GM19025 (cell line): ENCODE results near the gene ZCCHC17.

Source experiments
- ATAC-seq: cut with Tn5 transposase; IDR thresholded peaks from one replicate; pipeline ENCODE4 v1.9.1; 2021; ENCODE audit warnings: mild to moderate bottlenecking, low read depth, moderate library complexity; ENCODE audit not compliant: unreplicated experiment

ZCCHC17 gene

DNA sequence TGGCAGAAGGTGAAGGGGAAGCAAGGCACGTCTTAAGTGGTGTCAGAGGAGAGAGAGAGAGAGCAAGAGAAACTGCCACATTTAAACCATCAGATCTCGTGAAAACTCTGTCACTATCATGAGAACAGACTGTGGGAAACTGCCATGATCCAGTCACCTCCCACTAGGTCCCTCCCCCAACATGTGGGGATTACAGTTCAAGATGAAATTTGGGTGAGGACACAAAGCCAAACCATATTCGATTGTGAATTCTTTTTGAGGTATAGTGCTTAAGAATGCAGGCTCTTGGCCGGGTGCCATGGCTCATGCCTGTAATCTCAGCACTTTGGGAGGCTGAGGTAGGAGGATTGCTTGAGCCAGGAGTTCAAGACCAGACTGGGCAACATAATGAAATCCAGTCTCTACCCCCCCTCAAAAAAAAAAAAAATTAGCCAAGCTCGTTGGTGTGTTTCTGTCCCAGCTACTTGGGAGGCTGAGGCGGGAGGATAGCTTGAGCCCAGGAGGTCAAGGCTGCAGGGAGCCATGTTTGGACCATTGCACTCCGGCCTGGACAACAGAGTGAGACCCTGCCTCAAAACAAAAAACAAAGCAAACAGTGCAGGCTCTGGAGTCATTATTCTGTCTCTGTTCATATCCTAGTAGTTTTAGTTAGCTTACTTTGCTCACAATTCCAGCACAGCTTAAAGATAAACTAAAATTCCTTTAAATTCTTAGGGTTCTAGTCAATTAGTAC lies 6.0 kb downstream of the ZCCHC17 start:
- ATAC-seq, result no peak

DNA sequence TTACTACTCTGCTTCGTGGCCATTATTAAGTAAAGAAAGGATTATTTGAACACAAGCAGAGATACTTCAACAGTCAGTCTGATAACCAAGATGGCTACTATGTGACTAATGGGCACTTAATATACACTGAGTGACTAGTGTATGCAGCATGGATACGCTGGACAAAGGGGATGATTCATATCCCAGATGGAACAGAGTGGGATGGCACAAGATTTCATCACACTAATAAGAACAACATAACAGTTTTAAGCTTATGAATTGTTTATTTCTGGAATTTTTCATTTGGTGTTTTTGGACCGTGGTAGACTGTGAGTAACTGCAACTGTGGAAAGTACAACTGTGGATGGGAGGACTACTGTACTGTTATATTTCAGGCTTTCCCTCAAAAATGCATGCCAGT lies 9.4 kb downstream of the ZCCHC17 start:
- no peak for ATAC-seq

DNA sequence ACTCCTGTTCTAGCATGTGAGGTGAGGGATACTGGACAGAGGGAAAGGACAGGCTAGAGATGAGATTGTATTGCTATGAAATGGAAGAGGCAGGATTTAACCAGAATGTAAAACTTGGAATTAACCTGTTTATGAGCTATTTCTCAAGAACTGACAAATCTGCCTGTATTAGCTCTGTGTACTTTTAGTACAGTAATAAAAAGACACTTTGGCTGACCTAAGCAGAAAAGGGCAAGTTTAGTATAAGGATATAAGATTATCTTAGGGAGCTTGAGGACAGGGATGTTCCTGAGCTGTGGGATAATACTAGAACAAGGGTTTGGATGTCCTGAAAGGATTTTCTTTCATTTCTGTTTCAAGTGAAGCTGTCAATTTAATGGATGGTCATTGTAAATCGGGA lies 11.2 kb downstream of the ZCCHC17 start:
- ATAC-seq, result no peak

DNA sequence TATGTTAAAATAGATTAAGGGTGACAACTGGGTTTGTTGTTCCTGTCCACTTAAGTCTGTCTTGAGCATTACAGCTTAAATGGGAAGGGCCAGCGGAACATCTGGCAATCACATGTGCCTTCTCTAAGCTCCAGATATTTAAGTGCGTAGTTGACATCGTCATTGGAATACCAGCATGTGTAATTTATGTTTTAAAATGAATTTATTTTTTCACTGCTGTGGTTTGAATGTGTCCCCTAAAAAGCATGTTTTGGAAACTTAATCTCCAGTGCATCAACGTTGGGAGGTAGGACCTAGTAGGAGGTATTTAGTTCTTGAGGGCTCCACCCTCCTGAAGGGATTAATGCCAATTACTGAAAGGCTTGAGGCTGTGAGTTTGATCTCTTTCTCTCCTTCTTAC lies 13.4 kb downstream of the ZCCHC17 start:
- ATAC-seq, result no peak

DNA sequence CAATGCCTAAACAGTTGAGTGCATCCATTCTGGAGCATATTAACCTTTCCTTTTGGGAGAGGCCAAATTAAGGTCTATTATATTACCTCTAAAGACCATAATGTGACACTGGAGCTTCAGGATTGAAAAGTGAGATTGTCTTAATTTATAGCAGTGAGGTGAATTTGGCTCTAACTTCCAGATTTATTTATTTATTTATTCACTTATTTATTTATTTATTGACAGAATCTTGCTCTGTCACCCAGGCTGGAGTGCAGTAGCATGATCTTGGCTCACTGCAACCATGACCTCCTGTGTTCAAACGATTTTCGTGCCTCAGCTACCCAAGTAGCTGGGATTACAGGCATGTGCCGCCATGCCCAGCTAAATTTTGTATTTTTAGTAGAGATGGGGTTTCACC lies 19.1 kb downstream of the ZCCHC17 start:
- ATAC-seq, result no peak

DNA sequence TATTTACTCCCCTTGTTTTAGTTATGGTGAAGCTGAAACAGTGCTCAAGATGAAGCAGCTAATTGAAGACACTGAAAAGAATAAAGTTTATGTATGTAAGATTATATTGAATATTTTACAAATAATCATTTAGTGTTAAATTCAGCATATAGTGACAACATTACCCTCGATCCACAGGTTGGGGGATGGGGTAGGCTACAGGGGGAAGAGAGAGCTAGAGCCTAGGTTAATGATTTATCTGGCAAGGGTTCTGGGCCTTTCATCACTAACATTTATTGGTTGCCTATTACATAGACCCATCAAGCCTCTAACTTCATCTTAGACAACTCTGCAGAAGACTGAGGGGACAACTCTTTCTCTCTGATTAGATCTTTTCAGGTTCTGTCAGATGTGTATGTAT lies 21.3 kb downstream of the ZCCHC17 start:
- no peak for ATAC-seq

DNA sequence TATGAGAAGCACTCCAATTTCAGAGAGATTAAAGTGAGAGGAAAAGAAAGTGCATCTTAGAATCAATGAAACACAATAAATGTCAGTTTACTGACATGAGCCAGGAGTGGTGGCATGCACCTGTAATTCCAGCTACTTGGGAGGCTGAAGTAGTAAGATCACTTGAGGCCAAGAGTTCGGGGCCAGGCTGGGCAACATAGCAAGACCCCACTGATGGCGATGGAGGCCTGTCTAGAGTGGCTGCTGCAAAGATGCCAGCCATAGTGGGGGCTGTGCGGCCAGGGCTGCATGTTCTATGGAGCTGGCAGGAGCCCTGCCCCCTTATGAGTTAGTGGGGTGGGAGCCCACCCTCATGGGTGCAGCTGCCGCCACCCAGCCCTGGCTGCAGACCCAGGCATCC lies 27.3 kb downstream of the ZCCHC17 start:
- no peak for ATAC-seq

DNA sequence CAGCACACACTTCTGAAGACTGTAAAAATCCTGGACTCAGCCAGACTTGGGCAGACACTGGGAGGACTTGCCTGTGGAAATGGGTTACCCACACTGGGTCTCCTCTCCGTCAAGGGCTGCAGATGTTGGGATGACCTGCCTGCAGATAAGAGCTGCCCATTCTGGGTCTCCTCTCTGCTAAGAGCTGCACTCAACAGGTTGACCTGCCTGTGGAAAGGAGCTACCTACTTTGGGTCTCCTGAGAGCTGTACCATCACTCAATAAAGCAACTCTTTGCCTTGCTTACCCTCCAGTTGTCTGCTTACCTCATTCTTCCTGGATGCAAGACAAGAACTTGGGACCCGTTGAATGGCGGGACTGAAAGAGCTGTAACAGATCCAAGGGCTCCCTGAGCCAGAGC lies 28.2 kb downstream of the ZCCHC17 start:
- ATAC-seq, result no peak

DNA sequence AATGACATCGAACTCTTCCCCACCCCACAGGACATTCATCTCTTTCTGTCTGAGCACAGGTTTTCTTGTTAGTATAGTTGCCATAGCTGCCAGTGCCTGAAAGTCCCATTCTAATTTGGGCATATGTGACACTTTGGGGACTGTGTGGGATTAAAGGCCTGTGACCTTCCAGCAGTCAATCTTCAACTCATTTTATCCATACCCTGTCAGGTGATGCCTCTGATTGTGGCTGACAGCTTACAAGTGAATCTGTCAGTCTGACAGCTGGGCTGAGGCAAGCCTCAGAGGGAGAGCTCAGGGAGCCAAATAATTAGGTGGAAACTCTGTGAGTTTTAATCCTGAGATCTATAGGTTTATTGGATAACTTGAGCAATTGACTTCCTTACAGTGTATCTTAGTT lies 29.6 kb downstream of the ZCCHC17 start:
- no peak for ATAC-seq

DNA sequence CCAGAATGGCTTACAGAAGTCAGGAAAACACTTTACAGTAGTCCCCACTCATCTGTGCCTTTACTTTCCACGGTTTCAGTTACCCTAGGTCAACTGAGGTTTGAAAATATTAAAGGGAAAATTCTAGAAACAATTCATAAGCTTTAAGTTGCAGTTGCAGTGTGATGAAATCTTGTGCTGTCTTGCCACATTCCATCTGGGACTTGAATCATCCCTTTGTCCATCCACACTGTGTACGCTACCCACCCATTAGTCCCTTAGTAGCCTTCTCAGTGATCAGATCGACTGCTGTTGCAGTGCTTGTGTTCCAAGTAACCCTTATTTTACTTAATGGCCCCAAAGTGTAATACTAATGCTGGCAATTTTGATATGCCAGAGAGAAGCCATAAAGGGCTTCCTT lies 30.5 kb downstream of the ZCCHC17 start:
- no peak for ATAC-seq

DNA sequence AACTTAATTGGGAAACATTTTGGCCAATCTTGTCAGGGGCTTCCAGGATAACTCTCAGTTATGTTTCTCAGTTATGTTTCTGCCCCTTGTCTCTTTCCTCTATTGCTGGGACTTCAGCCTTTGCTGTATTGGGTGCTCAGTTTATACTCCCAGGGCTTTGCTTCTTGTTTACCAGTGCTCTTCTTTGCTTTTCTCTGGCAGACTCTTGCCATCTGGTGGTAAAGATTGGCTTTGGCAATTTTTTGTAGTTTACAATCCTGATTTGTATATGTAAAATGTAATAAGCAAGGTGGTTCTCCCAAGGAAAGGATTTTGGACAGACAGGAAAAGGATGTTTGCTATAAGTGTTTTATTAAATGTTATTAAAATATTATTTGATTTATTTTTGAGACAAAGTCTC lies 38.2 kb downstream of the ZCCHC17 start:
- ATAC-seq, result no peak

DNA sequence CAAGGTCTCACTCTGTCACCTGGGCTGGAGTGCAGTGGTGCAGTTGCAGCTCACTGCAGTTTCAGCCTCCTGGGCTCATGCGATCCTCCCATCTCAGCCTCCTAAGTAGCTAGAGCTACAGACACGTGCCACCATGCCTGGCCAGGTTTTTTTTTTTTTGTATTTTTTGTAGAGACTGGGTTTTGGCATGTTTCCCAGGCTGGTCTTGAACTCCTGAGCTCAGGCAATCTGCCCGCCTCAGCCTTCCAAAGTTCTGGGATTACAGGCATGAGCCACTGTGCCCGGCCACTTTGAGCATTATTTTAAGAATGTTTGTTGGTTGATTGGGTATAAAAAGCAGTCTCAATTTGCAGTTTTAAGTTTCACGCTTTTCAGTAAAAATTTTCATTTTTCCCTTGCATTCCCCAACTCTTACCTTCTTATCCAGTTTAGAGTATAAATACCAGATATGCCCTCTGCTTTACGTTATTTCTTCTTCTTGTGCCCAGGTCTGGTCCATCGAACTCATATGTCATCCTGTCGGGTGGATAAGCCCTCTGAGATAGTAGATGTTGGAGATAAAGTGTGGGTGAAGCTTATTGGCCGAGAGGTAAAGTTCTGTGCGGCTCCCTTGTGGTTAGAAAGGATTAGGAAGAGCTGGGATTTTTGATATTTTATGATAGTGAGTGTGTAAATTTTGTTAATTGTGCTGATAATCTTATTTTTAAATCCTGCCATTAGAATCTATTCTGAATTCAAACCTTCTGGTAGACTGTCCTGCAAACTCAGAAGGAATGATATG lies 40.0 kb downstream of the ZCCHC17 start:
- no peak for ATAC-seq

DNA sequence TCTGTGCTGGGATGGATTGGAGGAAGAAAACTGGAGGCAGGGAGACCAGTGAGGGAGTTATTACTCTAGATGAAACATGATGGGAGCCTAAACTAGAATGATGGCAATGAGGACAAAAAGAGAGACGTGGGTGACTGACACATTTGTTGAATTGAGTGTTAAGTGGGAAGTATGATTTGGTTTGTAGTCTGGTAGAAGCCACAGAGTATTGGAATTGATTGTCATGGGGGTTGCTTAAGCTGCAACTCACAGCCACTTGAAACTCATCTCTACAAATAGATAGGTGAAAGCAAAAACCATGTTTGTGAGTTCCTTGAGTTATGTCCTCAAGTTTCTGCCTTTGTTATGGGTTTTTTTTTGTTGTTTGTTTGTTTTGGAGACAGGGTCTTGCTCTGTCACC lies 47.7 kb downstream of the ZCCHC17 start:
- ATAC-seq, result no peak

DNA sequence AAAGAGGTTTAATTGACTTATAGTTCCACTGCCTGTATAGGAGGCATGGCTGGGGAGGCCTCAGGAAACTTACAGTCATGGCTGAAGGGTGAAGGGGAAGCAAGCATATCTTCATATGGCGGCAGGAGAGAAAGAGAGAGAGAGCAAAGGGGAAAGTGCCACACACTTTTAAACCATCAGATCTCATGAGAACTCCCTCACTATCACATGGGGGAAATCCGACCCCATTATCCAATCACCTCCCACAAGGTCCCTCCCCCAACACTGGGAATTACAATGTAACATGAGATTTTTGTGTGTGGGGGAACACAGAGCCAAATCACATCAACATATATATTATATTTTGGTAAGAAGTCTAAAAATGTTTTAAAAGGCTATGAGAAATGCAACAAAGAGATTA lies 48.8 kb downstream of the ZCCHC17 start:
- no peak for ATAC-seq

DNA sequence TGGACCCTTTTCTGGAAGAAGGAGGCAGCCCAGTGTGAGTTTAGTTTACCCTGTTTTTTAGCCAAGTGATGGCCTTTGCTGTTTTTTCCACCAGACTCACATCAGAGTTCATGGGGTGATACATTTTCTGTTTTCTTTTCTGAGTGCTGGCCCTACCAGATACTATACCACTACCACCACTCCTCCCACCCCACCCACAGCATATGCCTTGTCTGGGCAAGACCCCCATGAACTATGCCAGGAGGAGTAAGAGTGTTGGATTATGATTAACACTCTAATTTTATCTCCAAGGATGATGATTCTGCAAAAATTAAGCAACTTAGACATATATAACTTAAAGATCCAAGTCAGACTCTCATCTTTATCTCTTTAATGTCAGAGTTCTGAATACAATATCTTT lies 50.0 kb downstream of the ZCCHC17 start:
- ATAC-seq, result no peak

DNA sequence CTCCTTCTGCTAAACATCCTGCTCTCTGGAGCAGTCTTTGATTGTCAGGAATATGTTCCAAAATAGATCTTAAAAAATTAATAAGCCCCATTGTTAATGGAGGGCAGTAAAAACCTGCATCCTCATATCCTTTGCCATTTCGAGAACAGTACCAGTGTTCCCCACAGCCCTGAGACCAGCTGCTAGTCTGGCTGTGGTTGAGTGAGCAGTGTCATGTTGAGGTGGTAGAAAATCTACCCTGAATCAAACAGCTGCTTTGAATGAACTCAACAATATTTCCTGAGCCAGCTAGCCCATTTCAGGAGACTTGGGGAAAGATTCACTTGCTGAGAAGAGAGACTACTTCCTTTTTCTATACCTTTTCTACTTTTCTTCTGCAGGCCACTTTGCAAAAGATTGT lies 51.6 kb downstream of the ZCCHC17 start:
- no peak for ATAC-seq

DNA sequence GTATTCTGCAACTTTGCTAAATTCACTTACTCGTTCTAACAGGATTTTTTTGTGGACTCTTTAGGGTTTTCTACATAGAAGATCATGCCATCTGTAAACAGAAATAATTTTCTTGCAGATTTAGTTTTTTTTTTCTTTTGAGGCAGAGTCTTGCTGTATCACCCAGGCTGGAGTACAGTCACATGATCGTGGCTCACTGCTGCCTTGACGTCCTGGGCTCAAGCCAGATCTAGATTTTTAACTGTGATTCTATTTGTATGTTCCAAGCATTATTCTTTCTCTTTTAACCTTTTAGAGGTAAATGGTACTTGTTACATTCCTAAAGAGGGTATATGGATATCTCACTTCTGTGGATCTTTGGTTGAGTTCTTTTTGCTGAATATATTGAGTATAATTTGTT lies 57.5 kb downstream of the ZCCHC17 start:
- ATAC-seq, result no peak

DNA sequence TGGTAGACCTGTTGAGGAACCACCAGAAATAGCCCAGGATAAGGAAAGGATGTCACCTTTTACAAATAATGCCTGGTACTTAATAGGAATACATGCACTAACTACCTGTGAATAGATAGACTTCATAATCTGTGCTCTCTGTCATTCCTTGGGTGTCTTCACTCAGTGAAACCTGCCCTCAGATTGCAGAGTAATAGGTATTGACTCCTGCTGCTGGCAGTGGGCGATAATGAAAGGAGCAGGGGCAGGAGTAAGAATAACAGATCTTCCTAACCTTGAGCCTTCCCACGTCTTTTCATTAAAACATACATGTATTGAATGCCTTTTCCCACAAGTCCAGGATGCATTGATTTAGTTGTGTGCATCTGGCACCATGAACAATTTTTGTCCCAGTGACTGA lies 59.6 kb downstream of the ZCCHC17 start:
- no peak for ATAC-seq

DNA sequence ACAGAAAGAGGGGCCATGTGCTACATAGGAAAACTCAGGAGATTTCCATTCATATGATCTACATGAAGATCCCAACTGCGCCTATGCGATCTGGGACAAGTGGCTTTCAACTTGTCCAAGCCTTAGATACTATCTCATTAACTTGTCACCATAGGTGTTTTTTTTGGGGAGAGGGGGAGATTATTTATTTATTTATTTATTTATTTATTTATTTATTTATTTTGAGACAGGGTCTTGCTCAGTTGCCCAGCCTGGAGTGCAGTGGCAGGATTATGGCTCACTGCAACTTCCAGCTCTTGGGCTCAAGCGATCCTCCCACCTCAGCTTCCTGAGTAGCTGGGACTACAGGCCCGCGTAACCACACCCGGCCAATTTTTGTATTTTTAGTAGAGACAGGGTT lies 64.8 kb downstream of the ZCCHC17 start:
- no peak for ATAC-seq

DNA sequence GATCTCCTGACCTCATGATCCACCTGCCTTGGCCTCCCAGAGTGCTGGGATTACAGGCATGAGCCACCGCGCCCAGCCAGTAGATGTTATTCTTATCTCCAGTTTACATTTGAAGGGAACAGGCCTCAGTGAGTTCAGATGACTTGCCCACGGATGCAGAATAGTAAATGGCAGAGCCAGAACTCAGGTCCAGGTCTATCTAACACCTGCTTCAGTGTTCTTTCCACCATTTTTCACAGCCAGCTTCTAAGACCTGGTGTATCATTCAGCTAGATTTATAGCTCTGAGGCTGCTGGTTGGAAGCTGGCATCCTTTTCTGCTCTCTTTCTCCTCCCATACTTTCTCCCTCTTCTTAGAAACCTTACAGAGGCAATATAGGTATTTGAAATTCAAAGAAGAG lies 65.2 kb downstream of the ZCCHC17 start:
- no peak for ATAC-seq

DNA sequence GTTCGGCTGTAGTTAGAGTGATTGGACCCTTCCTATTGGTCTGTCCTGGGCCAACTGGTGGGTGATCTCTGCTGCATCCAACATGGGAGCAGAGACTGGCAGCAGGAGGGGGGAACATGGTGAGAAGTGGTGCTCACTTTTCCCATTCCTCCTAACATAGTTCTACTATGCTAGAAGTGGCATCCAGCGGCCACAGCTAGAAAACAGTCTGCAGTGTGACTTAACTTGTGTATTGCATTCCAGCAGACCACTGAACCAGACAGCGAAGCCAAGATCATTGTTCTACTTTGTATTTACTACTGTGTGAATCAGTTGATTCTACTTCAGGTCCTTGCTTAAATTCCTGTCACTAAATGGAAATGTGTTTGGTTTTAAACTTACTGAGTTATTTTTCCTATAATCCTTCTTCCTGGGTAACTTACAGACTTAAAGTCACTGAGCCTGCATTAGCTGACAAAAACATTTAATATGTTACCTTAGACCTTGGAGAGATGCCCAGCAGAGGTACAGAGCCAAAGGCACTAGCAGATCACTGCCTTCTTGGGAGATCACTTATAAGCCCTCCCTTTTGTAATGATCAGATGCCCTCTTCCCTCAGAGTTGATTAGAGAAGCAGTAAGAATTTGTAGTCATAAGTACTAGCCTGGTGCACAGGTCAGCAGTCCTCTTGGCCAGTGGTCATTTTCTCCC lies 67.9 kb downstream of the ZCCHC17 start:
- no peak for ATAC-seq

DNA sequence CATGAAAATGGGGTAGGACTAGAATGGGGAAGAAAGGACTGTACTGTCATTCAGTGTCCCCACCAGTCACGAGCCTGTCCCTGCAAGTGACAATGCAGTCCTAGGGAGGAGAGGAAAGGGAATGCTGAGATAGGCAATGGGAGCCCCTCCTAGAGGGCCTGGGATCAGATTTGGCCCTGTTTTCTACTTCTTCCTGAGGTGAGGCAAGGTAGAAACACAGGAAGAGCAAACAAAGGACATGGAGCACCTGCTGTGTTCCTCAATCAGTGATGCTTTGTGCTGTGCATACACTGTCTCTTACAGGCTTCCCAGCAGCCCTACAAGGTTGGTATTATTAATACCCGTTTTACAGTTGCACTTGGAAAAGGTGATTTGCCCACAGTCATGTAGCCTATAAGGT lies 70.0 kb downstream of the ZCCHC17 start:
- no peak for ATAC-seq
